ENCODE measurements around the gene PIM2. TPM values are rescaled to one million over a fixed set of nuclear protein-coding genes. Genes with fewer than 3 reads are reported as not detected.

PIM2 gene
- total RNA-seq, 1 experiment from 2014 or later = 4.4 TPM

- POLR2A ChIA-PET (ENCODE audit: unreplicated experiment) = no interaction called here
- Histone ChIP-seq H3K4me2 (no peak overlapping the region), H3F3A (ENCODE audit: insufficient read depth, low read depth) (no peaks in the 10 kb centered on the region), H3K9me3 (ENCODE audit: insufficient read depth, low read depth) (no peaks in the 10 kb centered on the region), H4K20me1 (ENCODE audit: insufficient read depth) (no peaks in the 10 kb centered on the region), H3K4me3 (no peak overlapping the region), H2AFZ (no peak overlapping the region), H3K4me1 (replicated peaks; ENCODE audit: insufficient read depth) (no peaks in the 10 kb centered on the region), H3K79me2 (ENCODE audit: low read depth) (no peaks in the 10 kb centered on the region), H3K9me2 (ENCODE audit: insufficient read depth) (no peaks in the 10 kb centered on the region), H3K27ac (no peak overlapping the region), H3K36me3 (ENCODE audit: low read depth) (no peaks in the 10 kb centered on the region), H3K27me3 (ENCODE audit: insufficient read depth, low read depth) (no peaks in the 10 kb centered on the region)
- intact Hi-C loops (cut with micrococcal nuclease; ENCODE audit: unreplicated experiment) = no loop called here
- TF ChIP-seq EZH2 (IDR thresholded peaks at IDR 0.05; ENCODE audit: low read depth) (no peak), CTCF (conservative IDR thresholded peaks at IDR 0.05) (no peak)
- BruUV-seq (replicated peaks) = no TSS peak
- CTCF ChIA-PET = no interaction called here
- DNase-seq = no peak
Measured at GRCh38 chrX:48965959-48966358, 47.1 kb upstream of the PIM2 start.

GRCh38 chrX:48961585-48962091 is 42.8 kb upstream of the PIM2 start:
- H2AFZ ChIP-seq = no peak overlapping the region
- ChIA-PET POLR2A (ENCODE audit: unreplicated experiment) (no interaction called here), CTCF (no interaction called here)
- no peaks in the 10 kb centered on the region for H4K20me1 ChIP-seq (ENCODE audit: insufficient read depth)
- no peak for TF ChIP-seq EZH2 (IDR thresholded peaks at IDR 0.05; ENCODE audit: low read depth)
- no peak for TF ChIP-seq CTCF (conservative IDR thresholded peaks at IDR 0.05)
- no peak overlapping the region for H3K4me2 ChIP-seq
- H3K4me1 ChIP-seq (replicated peaks; ENCODE audit: insufficient read depth) = no peaks in the 10 kb centered on the region
- H3K9me2 ChIP-seq (ENCODE audit: insufficient read depth) = no peaks in the 10 kb centered on the region
- H3K79me2 ChIP-seq (ENCODE audit: low read depth) = peaks cover 1% of the 10 kb centered on the region; the same call in 1 of the 2 replicates
- DNase-seq = no peak
- BruUV-seq (replicated peaks) = no TSS peak
- H3F3A ChIP-seq (ENCODE audit: insufficient read depth, low read depth) = no peaks in the 10 kb centered on the region
- intact Hi-C loops (cut with micrococcal nuclease; ENCODE audit: unreplicated experiment) = no loop called here
- H3K27me3 ChIP-seq (ENCODE audit: insufficient read depth, low read depth) = no peaks in the 10 kb centered on the region
- no peak overlapping the region for H3K27ac ChIP-seq
- H3K9me3 ChIP-seq (ENCODE audit: insufficient read depth, low read depth) = no peaks in the 10 kb centered on the region
- no peaks in the 10 kb centered on the region for H3K36me3 ChIP-seq (ENCODE audit: low read depth)
- no peak overlapping the region for H3K4me3 ChIP-seq

- H3K9me3 ChIP-seq (ENCODE audit: insufficient read depth, low read depth) = no peaks in the 10 kb centered on the region
- no peaks in the 10 kb centered on the region for H3F3A ChIP-seq (ENCODE audit: insufficient read depth, low read depth)
- intact Hi-C loops (cut with micrococcal nuclease; ENCODE audit: unreplicated experiment) = no loop called here
- no peak for TF ChIP-seq EZH2 (IDR thresholded peaks at IDR 0.05; ENCODE audit: low read depth)
- no peak for TF ChIP-seq CTCF (conservative IDR thresholded peaks at IDR 0.05)
- H3K4me3 ChIP-seq = no peak overlapping the region
- DNase-seq = no peak
- H3K27ac ChIP-seq = no peak overlapping the region
- H3K36me3 ChIP-seq (ENCODE audit: low read depth) = no peaks in the 10 kb centered on the region
- H3K4me1 ChIP-seq (replicated peaks; ENCODE audit: insufficient read depth) = no peaks in the 10 kb centered on the region; the same call in 1 of the 2 replicates
- no peaks in the 10 kb centered on the region for H4K20me1 ChIP-seq (ENCODE audit: insufficient read depth)
- no TSS peak for BruUV-seq (replicated peaks)
- H3K9me2 ChIP-seq (ENCODE audit: insufficient read depth) = no peaks in the 10 kb centered on the region
- ChIA-PET CTCF (no interaction called here), POLR2A (ENCODE audit: unreplicated experiment) (no interaction called here)
- H3K79me2 ChIP-seq (ENCODE audit: low read depth) = peaks cover 15% of the 10 kb centered on the region; the same call in 1 of the 2 replicates
- H3K4me2 ChIP-seq = no peak overlapping the region
- H3K27me3 ChIP-seq (ENCODE audit: insufficient read depth, low read depth) = no peaks in the 10 kb centered on the region
- H2AFZ ChIP-seq = no peak overlapping the region
Measured at GRCh38 chrX:48960291-48960690, 41.5 kb upstream of the PIM2 start.
